Gastroesophageal sphincter (tissue), 3 donors: ENCODE measurements around the gene ARHGAP26.

Experiments
- EP300 ChIP-seq: sonication (generic); formaldehyde crosslinking; IDR thresholded peaks from one replicate; pipeline ENCODE4 v1.6.1; 2017; ENCODE audit warnings: antibody characterized with exemption, mild to moderate bottlenecking
- POLR2A ChIP-seq, 2 donors: fragments of 450-650 bp; IDR thresholded peaks; one replicate each; pipeline ENCODE4 v1.6.1; 2017; ENCODE audit warnings: antibody characterized with exemption in 2 of 2, mild to moderate bottlenecking in 2 of 2, moderate library complexity in 1 of 2
- POLR2AphosphoS5 ChIP-seq: sonication (generic); formaldehyde crosslinking; IDR thresholded peaks from one replicate; pipeline ENCODE4 v1.6.1; 2017; ENCODE audit warnings: antibody characterized with exemption
- TF ChIP-seq, protein P1 (sequence below), 4 experiments: fragments of 200-600 bp in 2 of 4; fragments of 450-650 bp in 2 of 4; sonication (generic) in 1 of 4; IDR thresholded peaks; one replicate each; pipeline ENCODE4 v1.5.1; 2017 to 2019; ENCODE audit warnings: antibody characterized with exemption in 4 of 4, mild to moderate bottlenecking in 2 of 4, moderate library complexity in 2 of 4

DNA sequence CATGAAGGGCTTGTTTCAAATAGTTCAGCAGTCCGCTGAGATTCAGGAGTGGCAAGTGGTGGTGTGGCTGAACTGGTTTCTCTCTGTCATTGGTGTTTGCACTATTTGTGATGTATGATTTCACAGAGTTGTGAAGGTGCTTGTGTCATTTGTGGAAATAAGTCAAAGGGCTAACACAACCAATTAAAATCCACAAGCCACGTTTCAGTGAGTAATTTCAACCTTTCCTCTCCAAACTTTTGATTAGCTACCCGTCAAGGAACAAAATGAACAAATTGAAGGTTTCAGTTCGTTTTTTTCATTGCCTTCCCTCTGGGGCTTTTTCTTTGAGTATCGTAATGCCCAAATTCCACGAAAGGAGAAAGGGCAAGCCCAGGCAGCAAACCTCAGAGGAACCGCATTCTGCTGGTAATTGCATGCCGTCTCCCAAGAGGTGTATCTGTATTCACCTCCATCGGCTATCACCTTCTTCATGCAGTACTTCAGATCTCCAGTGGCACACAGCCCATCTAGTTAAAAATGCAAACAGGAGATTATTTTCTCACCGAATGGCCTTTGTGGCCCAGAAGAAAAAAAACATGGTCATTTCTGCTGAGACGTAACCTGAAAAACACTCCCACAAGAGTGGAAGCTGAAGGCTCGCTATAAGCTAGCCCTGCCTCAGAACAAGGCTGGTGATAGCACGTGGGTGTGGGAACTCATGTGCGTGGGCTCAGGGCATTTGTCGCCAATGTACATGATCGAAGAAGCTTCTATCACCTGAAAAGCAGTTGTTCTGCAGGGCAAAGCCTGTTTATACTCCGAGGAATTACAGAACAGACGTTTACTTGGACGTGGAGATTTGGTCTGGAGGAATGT, 436.2 kb downstream of the ARHGAP26 start:
- TF ChIP-seq POLR2AphosphoS5 (no peak), POLR2A (IDR thresholded peaks at IDR 0.05) (no peak), EP300 (no peak)
- TF ChIP-seq, protein P1, sequence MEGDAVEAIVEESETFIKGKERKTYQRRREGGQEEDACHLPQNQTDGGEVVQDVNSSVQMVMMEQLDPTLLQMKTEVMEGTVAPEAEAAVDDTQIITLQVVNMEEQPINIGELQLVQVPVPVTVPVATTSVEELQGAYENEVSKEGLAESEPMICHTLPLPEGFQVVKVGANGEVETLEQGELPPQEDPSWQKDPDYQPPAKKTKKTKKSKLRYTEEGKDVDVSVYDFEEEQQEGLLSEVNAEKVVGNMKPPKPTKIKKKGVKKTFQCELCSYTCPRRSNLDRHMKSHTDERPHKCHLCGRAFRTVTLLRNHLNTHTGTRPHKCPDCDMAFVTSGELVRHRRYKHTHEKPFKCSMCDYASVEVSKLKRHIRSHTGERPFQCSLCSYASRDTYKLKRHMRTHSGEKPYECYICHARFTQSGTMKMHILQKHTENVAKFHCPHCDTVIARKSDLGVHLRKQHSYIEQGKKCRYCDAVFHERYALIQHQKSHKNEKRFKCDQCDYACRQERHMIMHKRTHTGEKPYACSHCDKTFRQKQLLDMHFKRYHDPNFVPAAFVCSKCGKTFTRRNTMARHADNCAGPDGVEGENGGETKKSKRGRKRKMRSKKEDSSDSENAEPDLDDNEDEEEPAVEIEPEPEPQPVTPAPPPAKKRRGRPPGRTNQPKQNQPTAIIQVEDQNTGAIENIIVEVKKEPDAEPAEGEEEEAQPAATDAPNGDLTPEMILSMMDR (IDR thresholded peaks at IDR 0.05): no peak
